Measurements from ENCODE around the gene ATAD3B.
"Not testable (repeated sequence)": the region's sequence is repeated elsewhere in the genome, so short reads cannot be mapped to it uniquely, and the experiment has no call there.

Gene ATAD3B

GRCh38 chr1:1482856-1483255 is 11.3 kb downstream of the ATAD3B start:
- H3K79me2 ChIP-seq (ENCODE audit: control insufficient read depth, insufficient read depth, low read length), result no peaks in the 10 kb centered on the region
- H3K4ac ChIP-seq (ENCODE audit: low read depth, low read length), result no peak overlapping the region
- DNase-seq, result no peak
- no peak overlapping the region for H3K18ac ChIP-seq (ENCODE audit: low read length)
- no CpG with 5 or more reads among the region's 14 CpGs for WGBS (ENCODE audit: extremely low coverage, insufficient coverage, low lambda C conversion rate)
- H2BK15ac ChIP-seq (replicated peaks; ENCODE audit: low read depth), result no peak overlapping the region
- H3K4me1 ChIP-seq (ENCODE audit: control insufficient read depth, low read depth, low read length), result no peaks in the 10 kb centered on the region
- no peak overlapping the region for H4K8ac ChIP-seq (ENCODE audit: low read depth, low read length)
- H3K9ac ChIP-seq (ENCODE audit: low read length), result no peak overlapping the region
- H2AK5ac ChIP-seq (ENCODE audit: low read length), result no peak overlapping the region
- H3K56ac ChIP-seq (ENCODE audit: low read length), result no peak overlapping the region
- peaks cover 11% of the 10 kb centered on the region for H3K36me3 ChIP-seq (ENCODE audit: control insufficient read depth, insufficient read depth, low read length)
- no peak overlapping the region for H3K4me2 ChIP-seq (ENCODE audit: low read length)
- H3K79me1 ChIP-seq (ENCODE audit: low read length), result peaks cover 2% of the 10 kb centered on the region
- no peak overlapping the region for H3K4me3 ChIP-seq (ENCODE audit: low read length)
- H3K27ac ChIP-seq (ENCODE audit: low read depth, low read length), result no peak overlapping the region
- no peak overlapping the region for H4K5ac ChIP-seq (ENCODE audit: low read length)
- H2BK5ac ChIP-seq (ENCODE audit: low read length), result no peak overlapping the region
- H3K27me3 ChIP-seq (ENCODE audit: insufficient read depth, low read length, poor library complexity), result no peaks in the 10 kb centered on the region
- no peak overlapping the region for H3K23ac ChIP-seq (ENCODE audit: low read length)
- no peak overlapping the region for H2BK120ac ChIP-seq (ENCODE audit: low read depth, low read length)

DNA sequence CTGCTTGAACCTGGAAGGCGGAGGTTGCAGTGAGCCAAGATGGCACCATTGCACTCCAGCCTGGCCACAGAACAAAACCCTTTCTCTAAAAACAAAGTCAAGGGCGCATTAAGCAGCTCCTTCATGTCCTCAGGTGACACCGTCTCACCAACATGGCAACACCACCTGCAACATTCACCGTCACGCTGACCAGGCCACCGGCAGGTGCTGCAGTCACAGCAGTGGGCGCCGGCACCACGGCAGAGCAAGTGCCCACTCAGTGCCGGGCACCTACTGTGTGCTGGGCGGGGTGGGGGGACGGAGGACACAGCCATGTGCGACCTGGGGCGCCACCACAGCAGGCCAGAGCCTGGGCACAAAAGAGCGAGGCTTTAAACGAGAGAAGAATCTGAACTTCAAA is 12.1 kb downstream of the ATAD3B start:
- no peak overlapping the region for H2BK120ac ChIP-seq (ENCODE audit: low read depth, low read length)
- no CpG with 5 or more reads among the region's 16 CpGs for WGBS (ENCODE audit: extremely low coverage, insufficient coverage, low lambda C conversion rate)
- peaks cover 11% of the 10 kb centered on the region for H3K36me3 ChIP-seq (ENCODE audit: control insufficient read depth, insufficient read depth, low read length)

DNA sequence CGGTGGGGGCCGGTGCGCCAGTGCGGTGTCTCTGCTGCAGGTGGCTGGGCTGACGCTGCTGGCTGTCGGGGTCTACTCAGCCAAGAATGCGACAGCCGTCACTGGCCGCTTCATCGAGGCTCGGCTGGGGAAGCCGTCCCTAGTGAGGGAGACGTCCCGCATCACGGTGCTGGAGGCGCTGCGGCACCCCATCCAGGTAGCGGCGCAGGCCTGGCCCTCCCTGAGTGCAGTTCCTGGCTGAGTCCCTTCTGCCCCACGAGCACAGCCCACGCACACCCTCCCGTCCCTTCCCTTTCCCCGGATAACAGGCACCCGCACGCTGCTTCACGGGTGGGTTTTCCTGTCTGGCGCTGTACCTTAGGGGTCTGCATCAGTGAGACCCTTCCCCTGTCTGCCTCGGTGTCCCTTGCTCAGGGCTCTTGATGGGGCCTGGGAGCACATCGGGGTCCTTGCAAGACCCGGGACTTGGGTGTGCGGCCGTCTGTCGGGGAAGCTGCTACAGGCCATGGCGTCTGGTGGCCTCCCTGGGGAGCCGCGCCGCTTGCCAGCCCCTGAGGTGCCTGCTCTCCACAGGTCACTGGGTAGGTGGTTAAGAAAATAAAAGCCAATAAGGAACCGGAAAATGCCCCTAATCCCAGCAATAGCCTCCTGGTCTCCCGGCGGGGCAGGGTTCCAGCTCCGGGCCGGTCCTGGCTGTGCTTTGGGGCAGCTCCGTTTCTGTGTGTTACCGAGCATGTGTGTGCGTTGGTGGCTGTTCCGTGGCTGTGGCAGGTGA is 13.6 kb downstream of the ATAD3B start:
- H3K27ac ChIP-seq (ENCODE audit: low read depth, low read length); H3K27me3 ChIP-seq (ENCODE audit: insufficient read depth, low read length, poor library complexity); H3K4me1 ChIP-seq (ENCODE audit: control insufficient read depth, low read depth, low read length); H3K36me3 ChIP-seq (ENCODE audit: control insufficient read depth, insufficient read depth, low read length); H2BK5ac ChIP-seq (ENCODE audit: low read length); H3K4ac ChIP-seq (ENCODE audit: low read depth, low read length); H3K4me3 ChIP-seq (ENCODE audit: low read length); H3K23ac ChIP-seq (ENCODE audit: low read length); H3K56ac ChIP-seq (ENCODE audit: low read length); H3K79me1 ChIP-seq (ENCODE audit: low read length); H2AK5ac ChIP-seq (ENCODE audit: low read length); H3K9ac ChIP-seq (ENCODE audit: low read length); DNase-seq; H4K8ac ChIP-seq (ENCODE audit: low read depth, low read length); H3K79me2 ChIP-seq (ENCODE audit: control insufficient read depth, insufficient read depth, low read length); H2BK120ac ChIP-seq (ENCODE audit: low read depth, low read length); H3K4me2 ChIP-seq (ENCODE audit: low read length); H2BK15ac ChIP-seq (replicated peaks; ENCODE audit: low read depth); H3K18ac ChIP-seq (ENCODE audit: low read length); H4K5ac ChIP-seq (ENCODE audit: low read length): not testable (repeated sequence)
- no CpG with 5 or more reads among the region's 46 CpGs for WGBS (ENCODE audit: extremely low coverage, insufficient coverage, low lambda C conversion rate)

More for the DNA sequence above, 12.1 kb downstream of the ATAD3B start:
- Histone ChIP-seq H3K56ac (ENCODE audit: low read length) (no peak overlapping the region), H3K9ac (ENCODE audit: low read length) (no peak overlapping the region), H3K4me1 (ENCODE audit: control insufficient read depth, low read depth, low read length) (no peaks in the 10 kb centered on the region), H3K4ac (ENCODE audit: low read depth, low read length) (no peak overlapping the region), H3K4me3 (ENCODE audit: low read length) (no peak overlapping the region), H4K5ac (ENCODE audit: low read length) (no peak overlapping the region), H2BK15ac (replicated peaks; ENCODE audit: low read depth) (no peak overlapping the region), H3K4me2 (ENCODE audit: low read length) (no peak overlapping the region), H3K27ac (ENCODE audit: low read depth, low read length) (no peak overlapping the region), H2BK5ac (ENCODE audit: low read length) (no peak overlapping the region), H3K79me2 (ENCODE audit: control insufficient read depth, insufficient read depth, low read length) (no peaks in the 10 kb centered on the region), H4K8ac (ENCODE audit: low read depth, low read length) (no peak overlapping the region), H2AK5ac (ENCODE audit: low read length) (no peak overlapping the region), H3K27me3 (ENCODE audit: insufficient read depth, low read length, poor library complexity) (no peaks in the 10 kb centered on the region), H3K18ac (ENCODE audit: low read length) (no peak overlapping the region), H3K79me1 (ENCODE audit: low read length) (peaks cover 2% of the 10 kb centered on the region), H3K23ac (ENCODE audit: low read length) (no peak overlapping the region)
- no peak for DNase-seq

DNA sequence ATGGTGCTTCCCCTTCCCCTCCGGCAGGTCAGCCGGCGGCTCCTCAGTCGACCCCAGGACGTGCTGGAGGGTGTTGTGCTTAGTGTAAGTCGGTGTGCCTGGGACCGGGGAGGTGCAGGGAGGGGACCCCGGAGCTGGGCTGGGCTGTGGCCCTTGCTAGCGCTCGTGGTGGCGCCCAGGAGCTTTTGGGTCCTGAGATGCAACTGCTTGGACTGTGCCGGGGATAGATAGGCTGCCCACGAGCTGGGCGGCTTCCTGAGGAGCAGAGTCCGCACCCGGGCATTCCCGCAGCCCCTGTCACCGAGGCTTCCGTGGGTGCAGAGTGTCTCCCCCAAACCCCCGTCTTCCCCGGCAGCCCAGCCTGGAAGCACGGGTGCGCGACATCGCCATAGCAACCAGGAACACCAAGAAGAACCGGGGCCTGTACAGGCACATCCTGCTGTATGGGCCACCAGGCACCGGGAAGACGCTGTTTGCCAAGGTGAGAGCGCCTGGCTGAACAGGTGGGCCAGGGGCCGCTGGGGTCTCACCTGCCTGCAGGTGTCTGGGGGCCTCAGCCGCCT is 14.3 kb downstream of the ATAD3B start:
- WGBS (ENCODE audit: extremely low coverage, insufficient coverage, low lambda C conversion rate), result no CpG with 5 or more reads among the region's 31 CpGs
- H4K8ac ChIP-seq (ENCODE audit: low read depth, low read length); H3K4ac ChIP-seq (ENCODE audit: low read depth, low read length); DNase-seq; H3K4me2 ChIP-seq (ENCODE audit: low read length); H4K5ac ChIP-seq (ENCODE audit: low read length); H2BK15ac ChIP-seq (replicated peaks; ENCODE audit: low read depth); H2BK120ac ChIP-seq (ENCODE audit: low read depth, low read length); H3K56ac ChIP-seq (ENCODE audit: low read length); H3K27me3 ChIP-seq (ENCODE audit: insufficient read depth, low read length, poor library complexity); H2AK5ac ChIP-seq (ENCODE audit: low read length); H3K4me1 ChIP-seq (ENCODE audit: control insufficient read depth, low read depth, low read length); H3K79me1 ChIP-seq (ENCODE audit: low read length); H3K4me3 ChIP-seq (ENCODE audit: low read length); H3K23ac ChIP-seq (ENCODE audit: low read length); H3K18ac ChIP-seq (ENCODE audit: low read length); H3K36me3 ChIP-seq (ENCODE audit: control insufficient read depth, insufficient read depth, low read length); H3K27ac ChIP-seq (ENCODE audit: low read depth, low read length); H2BK5ac ChIP-seq (ENCODE audit: low read length); H3K9ac ChIP-seq (ENCODE audit: low read length); H3K79me2 ChIP-seq (ENCODE audit: control insufficient read depth, insufficient read depth, low read length): not testable (repeated sequence)

GRCh38 chr1:1487701-1488100 is 16.1 kb downstream of the ATAD3B start:
- H3K79me1 ChIP-seq (ENCODE audit: low read length), result no peaks in the 10 kb centered on the region
- no CpG with 5 or more reads among the region's 18 CpGs for WGBS (ENCODE audit: extremely low coverage, insufficient coverage, low lambda C conversion rate)
- H3K56ac ChIP-seq (ENCODE audit: low read length), result no peak overlapping the region
- H3K18ac ChIP-seq (ENCODE audit: low read length), result no peak overlapping the region
- no peak overlapping the region for H3K4me3 ChIP-seq (ENCODE audit: low read length)
- H3K23ac ChIP-seq (ENCODE audit: low read length), result no peak overlapping the region
- H3K4ac ChIP-seq (ENCODE audit: low read depth, low read length), result no peak overlapping the region
- no peak overlapping the region for H4K8ac ChIP-seq (ENCODE audit: low read depth, low read length)
- no peak overlapping the region for H2AK5ac ChIP-seq (ENCODE audit: low read length)
- no peak for DNase-seq
- no peaks in the 10 kb centered on the region for H3K27me3 ChIP-seq (ENCODE audit: insufficient read depth, low read length, poor library complexity)
- peaks cover 11% of the 10 kb centered on the region for H3K36me3 ChIP-seq (ENCODE audit: control insufficient read depth, insufficient read depth, low read length)
- H3K9ac ChIP-seq (ENCODE audit: low read length), result no peak overlapping the region
- no peak overlapping the region for H2BK120ac ChIP-seq (ENCODE audit: low read depth, low read length)
- H4K5ac ChIP-seq (ENCODE audit: low read length), result no peak overlapping the region
- H3K4me2 ChIP-seq (ENCODE audit: low read length), result no peak overlapping the region
- H2BK5ac ChIP-seq (ENCODE audit: low read length), result no peak overlapping the region
- no peaks in the 10 kb centered on the region for H3K79me2 ChIP-seq (ENCODE audit: control insufficient read depth, insufficient read depth, low read length)
- no peak overlapping the region for H3K27ac ChIP-seq (ENCODE audit: low read depth, low read length)
- H3K4me1 ChIP-seq (ENCODE audit: control insufficient read depth, low read depth, low read length), result no peaks in the 10 kb centered on the region
- no peak overlapping the region for H2BK15ac ChIP-seq (replicated peaks; ENCODE audit: low read depth)

Measured in mesendoderm (in vitro differentiated cells).